COLO829 (cell line): Measurements from ENCODE around the gene SQSTM1.
A peak's percentile ranks its signal among the peaks of the same experiment; 100 is the strongest.
"Not testable (repeated sequence)": the region's sequence is repeated elsewhere in the genome, so short reads cannot be mapped to it uniquely, and the experiment has no call there.

Experiments
- DNase-seq: peaks from one replicate; pipeline ENCODE4 v3.0.0; 2012; ENCODE audit warnings: low spot score

SQSTM1 gene

GRCh38 chr5:179858586-179859427 lies 38.1 kb downstream of the SQSTM1 start, which contains the start of gene MRNIP:
TSS of gene MRNIP (minus strand) at chr5:179858817. CDS start at chr5:179858796, 21 bp downstream.
- peak; percentile 90 for DNase-seq

GRCh38 chr5:179860301-179860700 lies 39.6 kb downstream of the SQSTM1 start:
- DNase-seq = no peak

GRCh38 chr5:179862296-179862695 lies 41.6 kb downstream of the SQSTM1 start:
- DNase-seq = no peak

GRCh38 chr5:179862891-179863290 lies 42.2 kb downstream of the SQSTM1 start:
- no peak for DNase-seq

GRCh38 chr5:179863449-179864085 lies 42.9 kb downstream of the SQSTM1 start:
- DNase-seq = no peak

- DNase-seq = no peak
These were observed 44.0 kb downstream of the SQSTM1 start for GRCh38 chr5:179864686-179865085.

- DNase-seq = no peak
These were observed 45.0 kb downstream of the SQSTM1 start for GRCh38 chr5:179865491-179866240.

GRCh38 chr5:179866241-179867078 lies 45.8 kb downstream of the SQSTM1 start:
- no peak for DNase-seq

GRCh38 chr5:179867079-179867465 lies 46.4 kb downstream of the SQSTM1 start:
- DNase-seq = no peak

- DNase-seq = no peak
These were observed 46.8 kb downstream of the SQSTM1 start for GRCh38 chr5:179867476-179867875.

GRCh38 chr5:179868541-179868940 lies 47.8 kb downstream of the SQSTM1 start:
- no peak for DNase-seq

- DNase-seq = no peak
These were observed 48.4 kb downstream of the SQSTM1 start for GRCh38 chr5:179869101-179869500.

GRCh38 chr5:179869641-179870402 lies 49.1 kb downstream of the SQSTM1 start:
- DNase-seq = no peak

GRCh38 chr5:179870403-179870903 lies 49.7 kb downstream of the SQSTM1 start:
- DNase-seq = no peak

- DNase-seq = no peak
These were observed 50.2 kb downstream of the SQSTM1 start for GRCh38 chr5:179870952-179871351.

GRCh38 chr5:179871533-179871932 lies 50.8 kb downstream of the SQSTM1 start:
- DNase-seq = not testable (repeated sequence)

GRCh38 chr5:179872055-179872827 lies 51.5 kb downstream of the SQSTM1 start:
- no peak for DNase-seq

GRCh38 chr5:179872828-179873575 lies 52.3 kb downstream of the SQSTM1 start:
- DNase-seq = no peak

GRCh38 chr5:179873588-179874110 lies 52.9 kb downstream of the SQSTM1 start:
- DNase-seq = no peak
